GM12892 (cell line): ENCODE measurements around the gene KLRC2.

Experiments used
- POLR2A ChIP-seq: IDR thresholded peaks from 2 replicates; pipeline ENCODE4 v1.6.1; 2011; ENCODE audit warnings: low read depth, low read length, control low read depth
- POLR2AphosphoS5 ChIP-seq: IDR thresholded peaks from 2 replicates; pipeline ENCODE4 v1.6.1; 2011; ENCODE audit warnings: low read depth, low read length, control low read depth

DNA sequence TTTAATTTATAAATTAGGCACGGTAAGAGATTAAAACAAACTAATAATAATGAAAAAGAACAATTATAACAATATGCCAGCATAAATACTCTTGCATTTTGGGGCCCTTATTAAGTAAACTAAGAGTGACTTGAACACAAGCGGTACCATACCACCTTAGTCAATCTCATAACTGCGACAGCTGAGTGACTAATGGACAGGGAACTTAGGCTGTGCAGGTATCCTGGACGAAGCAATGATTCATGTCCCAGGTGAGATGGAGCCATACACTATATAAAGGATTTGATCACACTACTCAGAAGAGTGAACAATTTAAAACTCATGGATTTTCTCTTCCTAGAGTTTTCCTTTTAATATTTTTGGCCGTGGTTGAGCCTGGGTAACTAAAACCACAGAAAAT, 30.5 kb downstream of the KLRC2 start:
- TF ChIP-seq POLR2A, result no peak
- no peak for TF ChIP-seq POLR2AphosphoS5
